ENCODE measurements around the gene CDC42BPA. TPM values are rescaled to one million over a fixed set of nuclear protein-coding genes. Genes with fewer than 3 reads are reported as not detected.

The CDC42BPA gene
- total and polyA plus RNA-seq, 2 donors (not counting 3 experiments of a cell fraction or from before 2014, with no cell fraction given) = 26.1 to 92.6 TPM

DNA sequence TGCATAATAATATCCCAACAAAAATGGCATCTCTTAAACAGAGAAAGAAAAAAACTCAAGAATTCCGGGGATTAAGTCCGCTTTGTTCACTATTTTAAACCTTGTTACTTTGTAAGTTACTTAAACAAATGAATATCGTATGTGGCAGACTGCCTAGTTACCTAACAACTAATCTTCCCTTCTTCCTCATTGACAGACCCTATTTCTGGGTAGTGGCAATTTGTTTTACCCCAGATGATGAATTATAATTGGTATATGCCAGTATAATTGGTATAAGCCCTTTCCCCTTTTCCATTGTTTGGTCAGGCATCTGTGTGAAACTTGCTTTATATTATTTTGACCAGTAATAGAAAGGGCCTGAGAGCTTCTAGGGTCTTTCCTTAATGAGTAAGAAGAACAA is 52.4 kb downstream of the CDC42BPA start:
- no peaks in the 10 kb centered on the region for H3K9me1 ChIP-seq (replicated peaks; ENCODE audit: control insufficient read depth, extremely low read depth, insufficient read depth, low read length)
- peaks cover 5% of the 10 kb centered on the region for H3K4me1 ChIP-seq (ENCODE audit: control insufficient read depth, extremely low read depth, insufficient read depth, low read length)
- H4K20me1 ChIP-seq (replicated peaks; ENCODE audit: control insufficient read depth, extremely low read depth, insufficient read depth, low read length) = peaks cover 31% of the 10 kb centered on the region
- ChIA-PET CTCF (no interaction called here), POLR2A (no interaction called here)
- H2AFZ ChIP-seq (ENCODE audit: low read depth, low read length) = no peak overlapping the region
- H3K4me3 ChIP-seq (replicated peaks in 1 of 3; ENCODE audit: insufficient read depth in 1 of 3, low read depth in 1 of 3, low read length in 3 of 3) = no peak overlapping the region
- no peak overlapping the region for H3K27ac ChIP-seq (ENCODE audit: insufficient read depth, low read depth, low read length)
- peaks cover 94% of the 10 kb centered on the region for H3K79me2 ChIP-seq (ENCODE audit: control insufficient read depth, insufficient read depth, low read length)
- no TSS peak for BruUV-seq (replicated peaks)
- DNase-seq (ENCODE audit: low read depth, low spot score) (no peak), FAIRE-seq (no peak)
- no peaks in the 10 kb centered on the region for H3K36me3 ChIP-seq (ENCODE audit: control insufficient read depth in 2 of 2, extremely low read depth in 1 of 2, insufficient read depth in 2 of 2, low read length in 2 of 2)
- H3K9me3 ChIP-seq (replicated peaks; ENCODE audit: control insufficient read depth, insufficient read depth, low read length) = no peaks in the 10 kb centered on the region
- H3K27me3 ChIP-seq (ENCODE audit: control insufficient read depth in 2 of 2, insufficient read depth in 2 of 2, low read length in 2 of 2) = no peaks in the 10 kb centered on the region
- no peak for TF ChIP-seq FOS (IDR thresholded peaks at IDR 0.05; ENCODE audit: borderline replicate concordance, insufficient read depth, low read length)
- TF ChIP-seq POLR2AphosphoS5 (IDR thresholded peaks at IDR 0.05; ENCODE audit: insufficient read depth, low read depth, low read length) = no peak
- TF ChIP-seq, protein P1, sequence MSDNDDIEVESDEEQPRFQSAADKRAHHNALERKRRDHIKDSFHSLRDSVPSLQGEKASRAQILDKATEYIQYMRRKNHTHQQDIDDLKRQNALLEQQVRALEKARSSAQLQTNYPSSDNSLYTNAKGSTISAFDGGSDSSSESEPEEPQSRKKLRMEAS (IDR thresholded peaks at IDR 0.05; ENCODE audit: insufficient read depth, insufficient read length) = no peak
- TF ChIP-seq JUN (IDR thresholded peaks at IDR 0.05; ENCODE audit: borderline replicate concordance, insufficient read depth, insufficient read length, low read depth) = no peak
- TF ChIP-seq GATA2 (IDR thresholded peaks at IDR 0.05; ENCODE audit: insufficient read depth, insufficient read length, low read depth, low read length) = no peak
- TF ChIP-seq MYC (IDR thresholded peaks at IDR 0.05; ENCODE audit: low read depth, low read length) = no peak
- TF ChIP-seq EZH2 (IDR thresholded peaks at IDR 0.05; ENCODE audit: borderline replicate concordance, low read depth, low read length, severe bottlenecking) = no peak
- no peak for TF ChIP-seq POLR2A (IDR thresholded peaks at IDR 0.05; ENCODE audit: low read depth, low read length)
- TF ChIP-seq, protein P2, sequence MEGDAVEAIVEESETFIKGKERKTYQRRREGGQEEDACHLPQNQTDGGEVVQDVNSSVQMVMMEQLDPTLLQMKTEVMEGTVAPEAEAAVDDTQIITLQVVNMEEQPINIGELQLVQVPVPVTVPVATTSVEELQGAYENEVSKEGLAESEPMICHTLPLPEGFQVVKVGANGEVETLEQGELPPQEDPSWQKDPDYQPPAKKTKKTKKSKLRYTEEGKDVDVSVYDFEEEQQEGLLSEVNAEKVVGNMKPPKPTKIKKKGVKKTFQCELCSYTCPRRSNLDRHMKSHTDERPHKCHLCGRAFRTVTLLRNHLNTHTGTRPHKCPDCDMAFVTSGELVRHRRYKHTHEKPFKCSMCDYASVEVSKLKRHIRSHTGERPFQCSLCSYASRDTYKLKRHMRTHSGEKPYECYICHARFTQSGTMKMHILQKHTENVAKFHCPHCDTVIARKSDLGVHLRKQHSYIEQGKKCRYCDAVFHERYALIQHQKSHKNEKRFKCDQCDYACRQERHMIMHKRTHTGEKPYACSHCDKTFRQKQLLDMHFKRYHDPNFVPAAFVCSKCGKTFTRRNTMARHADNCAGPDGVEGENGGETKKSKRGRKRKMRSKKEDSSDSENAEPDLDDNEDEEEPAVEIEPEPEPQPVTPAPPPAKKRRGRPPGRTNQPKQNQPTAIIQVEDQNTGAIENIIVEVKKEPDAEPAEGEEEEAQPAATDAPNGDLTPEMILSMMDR (IDR thresholded peaks at IDR 0.05; ENCODE audit: extremely low read depth in 1 of 2, insufficient read depth in 1 of 2, low read depth in 1 of 2, low read length in 2 of 2) = no peak
- H3K4me2 ChIP-seq (ENCODE audit: insufficient read depth, low read length) = no peak overlapping the region
- no peak overlapping the region for H3K9ac ChIP-seq (replicated peaks; ENCODE audit: extremely low read depth, insufficient read depth, low read length)
- dilution Hi-C loops (cut with MboI; ENCODE audit: extremely low pct_ligation_motif_present, low sequenced_read_pairs) (no loop called here), intact Hi-C loops (cut with micrococcal nuclease) (no loop called here)

All from endothelial cell of umbilical vein (primary cell).